Measurements from ENCODE around the gene GOLGA8R.
"Not testable (repeated sequence)": the region's sequence is repeated elsewhere in the genome, so short reads cannot be mapped to it uniquely, and the experiment has no call there.

DNA sequence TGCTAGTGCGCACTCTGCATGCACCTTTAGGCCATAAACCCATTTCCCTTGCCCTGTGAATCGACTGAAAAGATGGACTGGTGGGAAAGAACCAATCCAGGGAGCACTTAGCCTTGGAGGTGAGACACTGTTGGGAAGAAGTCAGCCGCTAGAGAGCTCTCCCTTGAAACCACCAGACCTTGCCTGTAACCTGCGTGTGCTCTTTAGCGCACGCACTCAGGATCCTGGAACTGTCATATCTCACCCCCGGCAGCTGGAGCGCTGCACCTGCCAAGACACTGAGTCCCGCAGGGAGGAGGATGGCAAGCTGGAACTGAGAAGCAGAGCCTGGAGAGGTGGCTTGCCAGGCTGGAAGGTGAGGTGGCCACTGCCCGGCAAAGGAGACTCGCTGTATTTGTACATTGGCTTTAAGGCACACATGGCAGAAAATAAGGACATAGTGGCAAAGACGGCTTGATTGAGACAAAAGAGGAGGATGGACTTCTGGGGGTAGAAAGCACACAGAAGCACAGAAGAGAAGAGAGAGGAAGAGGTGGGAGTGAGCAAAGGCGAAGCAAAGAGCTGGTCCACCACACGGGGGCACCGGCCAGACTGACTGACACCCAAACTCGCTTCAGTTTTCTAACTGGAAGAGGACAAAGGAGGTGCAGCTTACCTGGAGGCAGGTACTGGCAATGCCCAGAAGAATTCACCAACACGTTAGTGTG lies 37.5 kb downstream of the GOLGA8R start:
- TF ChIP-seq, protein P1, sequence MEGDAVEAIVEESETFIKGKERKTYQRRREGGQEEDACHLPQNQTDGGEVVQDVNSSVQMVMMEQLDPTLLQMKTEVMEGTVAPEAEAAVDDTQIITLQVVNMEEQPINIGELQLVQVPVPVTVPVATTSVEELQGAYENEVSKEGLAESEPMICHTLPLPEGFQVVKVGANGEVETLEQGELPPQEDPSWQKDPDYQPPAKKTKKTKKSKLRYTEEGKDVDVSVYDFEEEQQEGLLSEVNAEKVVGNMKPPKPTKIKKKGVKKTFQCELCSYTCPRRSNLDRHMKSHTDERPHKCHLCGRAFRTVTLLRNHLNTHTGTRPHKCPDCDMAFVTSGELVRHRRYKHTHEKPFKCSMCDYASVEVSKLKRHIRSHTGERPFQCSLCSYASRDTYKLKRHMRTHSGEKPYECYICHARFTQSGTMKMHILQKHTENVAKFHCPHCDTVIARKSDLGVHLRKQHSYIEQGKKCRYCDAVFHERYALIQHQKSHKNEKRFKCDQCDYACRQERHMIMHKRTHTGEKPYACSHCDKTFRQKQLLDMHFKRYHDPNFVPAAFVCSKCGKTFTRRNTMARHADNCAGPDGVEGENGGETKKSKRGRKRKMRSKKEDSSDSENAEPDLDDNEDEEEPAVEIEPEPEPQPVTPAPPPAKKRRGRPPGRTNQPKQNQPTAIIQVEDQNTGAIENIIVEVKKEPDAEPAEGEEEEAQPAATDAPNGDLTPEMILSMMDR (conservative IDR thresholded peaks at IDR 0.05) = not testable (repeated sequence)
- TF ChIP-seq EZH2 (IDR thresholded peaks at IDR 0.05; ENCODE audit: low read depth) = not testable (repeated sequence)

Measured in PC-9 (cell line).